WERI-Rb-1 (cell line): ENCODE measurements around the gene NEK3.

ENCODE experiments used
- DNase-seq: peaks from one replicate; pipeline ENCODE4 v3.0.0-alpha.2; 2020
- H3K27ac ChIP-seq: fragments of 250-450 bp; sonication (Bioruptor Pico); 2 replicates; pipeline ENCODE4 v1.5.1; 2020; ENCODE audit warnings: mild to moderate bottlenecking, moderate library complexity
- H3K27me3 ChIP-seq: fragments of 250-450 bp; sonication (Bioruptor Pico); 2 replicates; pipeline ENCODE4 v1.5.1; 2021; ENCODE audit warnings: mild to moderate bottlenecking, low read depth, moderate library complexity; ENCODE audit not compliant: insufficient read depth, severe bottlenecking
- H3K36me3 ChIP-seq: fragments of 250-450 bp; sonication (Bioruptor Pico); 2 replicates; pipeline ENCODE4 v1.5.1; 2020; ENCODE audit warnings: mild to moderate bottlenecking, moderate library complexity
- H3K4me3 ChIP-seq: 2 replicates; pipeline ENCODE4 v1.5.1; 2011; ENCODE audit warnings: low read depth, mild to moderate bottlenecking, control low read depth, low read length
- H3K9me3 ChIP-seq: fragments of 250-450 bp; sonication (Bioruptor Pico); 2 replicates; pipeline ENCODE4 v1.5.1; 2021; ENCODE audit warnings: mild to moderate bottlenecking, moderate library complexity; ENCODE audit not compliant: severe bottlenecking
- TF ChIP-seq, protein P1 (sequence below): IDR thresholded peaks from 2 replicates; pipeline ENCODE4 v1.5.1; 2011; ENCODE audit warnings: low read depth, mild to moderate bottlenecking, control low read depth, inconsistent platforms, low read length

Gene NEK3

DNA sequence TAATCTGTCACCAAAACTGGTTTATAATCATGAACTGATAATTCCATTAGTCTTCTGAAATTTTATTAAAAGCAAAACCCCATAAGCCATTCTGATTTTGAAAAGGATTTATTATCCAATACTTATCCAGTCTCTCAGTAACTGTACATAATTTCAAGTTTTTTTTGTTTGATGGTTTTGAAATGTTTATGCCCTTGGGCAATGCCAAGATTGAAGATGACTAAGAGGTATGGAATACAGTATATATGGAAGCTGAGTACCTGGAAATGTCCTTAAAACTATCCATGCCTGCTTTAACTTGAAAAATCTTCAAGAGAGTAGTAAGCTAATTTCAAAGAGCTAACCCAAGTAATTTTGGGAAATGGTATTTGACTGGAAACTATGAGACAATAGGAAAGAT is 28.8 kb downstream of the NEK3 start:
- no peak for DNase-seq
- no peaks in the 10 kb centered on the region for H3K9me3 ChIP-seq
- H3K4me3 ChIP-seq, result no peak overlapping the region
- H3K36me3 ChIP-seq, result no peaks in the 10 kb centered on the region
- TF ChIP-seq, protein P1, sequence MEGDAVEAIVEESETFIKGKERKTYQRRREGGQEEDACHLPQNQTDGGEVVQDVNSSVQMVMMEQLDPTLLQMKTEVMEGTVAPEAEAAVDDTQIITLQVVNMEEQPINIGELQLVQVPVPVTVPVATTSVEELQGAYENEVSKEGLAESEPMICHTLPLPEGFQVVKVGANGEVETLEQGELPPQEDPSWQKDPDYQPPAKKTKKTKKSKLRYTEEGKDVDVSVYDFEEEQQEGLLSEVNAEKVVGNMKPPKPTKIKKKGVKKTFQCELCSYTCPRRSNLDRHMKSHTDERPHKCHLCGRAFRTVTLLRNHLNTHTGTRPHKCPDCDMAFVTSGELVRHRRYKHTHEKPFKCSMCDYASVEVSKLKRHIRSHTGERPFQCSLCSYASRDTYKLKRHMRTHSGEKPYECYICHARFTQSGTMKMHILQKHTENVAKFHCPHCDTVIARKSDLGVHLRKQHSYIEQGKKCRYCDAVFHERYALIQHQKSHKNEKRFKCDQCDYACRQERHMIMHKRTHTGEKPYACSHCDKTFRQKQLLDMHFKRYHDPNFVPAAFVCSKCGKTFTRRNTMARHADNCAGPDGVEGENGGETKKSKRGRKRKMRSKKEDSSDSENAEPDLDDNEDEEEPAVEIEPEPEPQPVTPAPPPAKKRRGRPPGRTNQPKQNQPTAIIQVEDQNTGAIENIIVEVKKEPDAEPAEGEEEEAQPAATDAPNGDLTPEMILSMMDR, result no peak
- H3K27ac ChIP-seq, result no peak overlapping the region
- H3K27me3 ChIP-seq, result no peaks in the 10 kb centered on the region

DNA sequence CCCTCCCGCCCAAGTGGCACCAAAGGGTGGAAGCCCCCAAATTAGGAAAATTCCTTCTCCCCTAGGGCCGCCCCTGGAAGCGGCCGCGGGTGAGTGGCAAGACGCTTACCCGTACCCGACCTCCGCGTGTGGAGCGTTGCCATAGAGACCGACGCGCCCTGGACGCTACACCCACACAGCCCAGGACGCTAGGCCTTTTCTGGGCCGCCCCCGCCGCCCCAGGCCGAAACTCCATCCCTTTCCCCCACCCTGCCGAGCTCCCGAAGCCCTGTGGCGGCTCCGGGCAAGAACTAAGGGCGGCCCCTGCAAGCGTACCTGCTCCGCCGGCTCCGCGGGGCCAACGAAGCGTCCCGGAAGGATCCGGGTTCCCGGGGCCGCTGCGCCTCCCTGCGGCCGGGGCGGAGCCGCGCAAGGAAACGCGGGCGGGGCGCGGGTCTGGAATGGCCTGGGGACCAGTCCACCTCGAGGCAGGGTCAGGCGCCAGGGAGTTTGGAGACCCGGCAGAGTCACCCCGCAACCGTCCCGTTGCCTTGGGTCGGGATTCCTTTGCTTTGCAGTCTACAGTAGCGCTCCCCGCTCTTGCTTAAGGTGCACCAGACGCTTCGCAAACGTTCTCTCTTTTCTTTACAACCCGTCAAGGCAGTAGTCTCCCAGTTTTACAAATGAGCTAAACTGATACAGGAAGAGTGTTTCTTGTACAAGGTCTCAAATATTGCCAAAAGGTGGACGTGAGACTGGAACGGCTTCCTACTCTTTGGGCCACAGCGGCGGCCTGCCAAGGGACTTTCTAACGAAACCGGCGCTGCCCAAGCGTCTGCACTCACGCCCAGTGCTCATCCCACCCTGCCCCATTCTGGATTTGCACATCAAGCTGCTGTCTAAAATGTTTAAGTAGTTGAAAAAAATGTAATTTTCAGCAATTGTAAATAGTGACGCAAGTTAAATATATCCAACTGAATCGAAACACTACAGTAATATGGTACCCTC is 30.4 kb downstream of the NEK3 start, which contains the start of gene NEK5:
Gene NEK5 (minus strand): TSS at position 360 of the 987 bp plus-strand sequence. CDS start 1,591 bp downstream, outside the sequence.
- no peaks in the 10 kb centered on the region for H3K9me3 ChIP-seq
- no peaks in the 10 kb centered on the region for H3K36me3 ChIP-seq
- TF ChIP-seq, protein P1, result peak; percentile 59
- H3K27me3 ChIP-seq, result no peaks in the 10 kb centered on the region
- H3K4me3 ChIP-seq, result peak within 1 kb of the TSS; percentile 56
- DNase-seq, result peak; percentile 51
- no peak within 1 kb of the TSS for H3K27ac ChIP-seq

DNA sequence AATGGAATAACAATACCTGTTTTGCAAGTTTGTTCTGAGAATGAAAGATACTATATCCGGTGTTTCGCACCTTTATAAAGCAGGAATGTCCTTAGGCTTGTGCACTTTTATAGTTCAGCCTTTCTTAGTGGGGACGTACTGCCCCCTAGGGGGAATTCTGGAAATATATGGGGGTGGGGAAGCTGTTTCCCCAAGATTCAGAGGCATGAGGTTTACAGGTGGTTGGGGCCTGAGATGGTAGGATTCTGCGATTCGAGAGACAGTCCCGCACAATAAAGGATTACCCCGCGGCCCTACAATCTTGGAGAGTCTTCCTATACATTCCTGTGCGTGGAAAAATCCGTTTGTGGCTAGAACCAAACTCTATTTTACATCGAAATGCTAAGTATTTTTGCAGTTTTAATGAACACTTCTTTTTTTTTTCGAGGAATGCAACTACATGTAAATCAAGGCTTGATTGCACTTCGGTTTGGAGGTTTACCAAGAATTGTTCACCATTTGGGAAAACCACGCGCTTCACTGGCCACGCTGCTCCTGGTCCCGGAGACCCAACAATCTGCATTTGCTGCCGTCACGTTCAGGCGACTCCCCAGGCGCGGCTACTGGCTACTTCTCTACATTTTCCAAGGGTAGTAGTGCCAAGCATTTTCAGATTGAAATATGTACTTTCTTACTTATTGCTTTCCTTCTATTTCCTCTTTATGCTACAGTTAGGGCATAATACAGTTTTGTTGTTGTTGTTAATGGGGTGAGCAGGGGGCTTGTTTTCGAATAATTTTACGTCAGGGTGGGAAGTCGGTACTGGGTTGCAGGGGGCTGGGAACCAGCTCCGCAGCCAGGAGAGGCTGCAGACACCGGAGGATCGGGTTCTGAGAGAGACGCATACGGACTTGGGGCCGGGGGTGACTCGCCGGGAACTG is 31.4 kb downstream of the NEK3 start:
- Histone ChIP-seq H3K27me3 (no peaks in the 10 kb centered on the region), H3K36me3 (no peaks in the 10 kb centered on the region), H3K9me3 (no peaks in the 10 kb centered on the region), H3K27ac (no peak overlapping the region), H3K4me3 (peak overlapping the region; percentile 56)
- TF ChIP-seq, protein P1, result peak; percentile 43
- DNase-seq, result peak; percentile 41

DNA sequence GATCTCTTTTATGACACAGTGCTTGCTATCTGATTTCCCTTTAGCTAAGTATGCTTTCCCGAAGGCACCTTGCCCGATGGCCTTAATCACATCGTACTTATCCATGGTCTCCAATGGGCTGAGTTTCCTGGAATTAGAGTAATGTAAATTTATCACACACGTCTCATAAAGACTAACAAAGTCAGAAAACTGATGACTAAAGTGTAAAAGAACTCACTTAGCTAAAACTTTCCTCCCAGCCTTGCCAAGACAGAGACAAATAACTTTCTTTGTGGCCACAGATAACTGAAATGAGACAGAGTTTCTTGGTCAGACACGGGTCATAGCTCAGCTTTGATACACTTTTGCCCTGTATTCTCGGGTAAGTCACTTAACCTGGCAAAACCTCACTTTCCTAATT is 32.0 kb downstream of the NEK3 start:
- no peak for DNase-seq
- H3K36me3 ChIP-seq, result no peaks in the 10 kb centered on the region
- no peaks in the 10 kb centered on the region for H3K9me3 ChIP-seq
- no peak overlapping the region for H3K4me3 ChIP-seq
- no peak overlapping the region for H3K27ac ChIP-seq
- H3K27me3 ChIP-seq, result no peaks in the 10 kb centered on the region
- TF ChIP-seq, protein P1, result no peak

DNA sequence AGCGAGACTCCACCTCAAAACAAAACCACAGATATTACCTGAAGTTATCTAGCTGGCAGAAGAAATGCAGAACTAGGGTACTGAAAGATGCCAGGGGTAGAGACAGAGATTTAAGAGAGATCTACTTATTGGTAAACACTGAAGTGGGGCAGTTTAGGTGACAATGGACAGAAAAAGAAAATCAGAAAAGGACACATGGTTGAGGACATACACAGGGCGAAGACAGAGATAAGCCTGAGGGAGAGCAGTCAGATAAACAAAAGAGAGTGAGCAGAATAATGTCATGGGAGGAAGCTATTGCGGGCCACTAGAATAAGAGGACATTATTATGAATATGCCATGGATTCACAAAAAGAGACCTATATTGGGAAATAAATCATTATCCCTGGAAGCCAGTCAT is 33.9 kb downstream of the NEK3 start:
- Histone ChIP-seq H3K4me3 (no peak overlapping the region), H3K27me3 (no peaks in the 10 kb centered on the region), H3K9me3 (no peaks in the 10 kb centered on the region), H3K36me3 (no peaks in the 10 kb centered on the region), H3K27ac (no peak overlapping the region)
- TF ChIP-seq, protein P1, result no peak
- DNase-seq, result no peak
